Upper lobe of left lung (tissue), 4 donors: ENCODE data around the gene ZC3H8.

Experiments
- POLR2A ChIP-seq, 4 donors: fragments of 450-650 bp; IDR thresholded peaks; one replicate each; pipeline ENCODE4 v1.5.1; 2016 to 2017; ENCODE audit warnings: antibody characterized with exemption in 4 of 4, mild to moderate bottlenecking in 2 of 4
- POLR2AphosphoS5 ChIP-seq, 2 donors: sonication (generic); formaldehyde crosslinking; IDR thresholded peaks; one replicate each; pipeline ENCODE4 v1.5.1; 2017; ENCODE audit warnings: antibody characterized with exemption in 2 of 2
- TF ChIP-seq, protein P1 (sequence below), 6 experiments: fragments of 450-650 bp in 4 of 6; fragments of 200-600 bp in 2 of 6; sonication (generic) in 2 of 6; IDR thresholded peaks; one replicate each; pipeline ENCODE4 v1.5.1; 2016 to 2019; ENCODE audit warnings: antibody characterized with exemption in 6 of 6

GRCh38 chr2:112164876-112165275 lies 90.0 kb downstream of the ZC3H8 start:
- TF ChIP-seq, protein P1, sequence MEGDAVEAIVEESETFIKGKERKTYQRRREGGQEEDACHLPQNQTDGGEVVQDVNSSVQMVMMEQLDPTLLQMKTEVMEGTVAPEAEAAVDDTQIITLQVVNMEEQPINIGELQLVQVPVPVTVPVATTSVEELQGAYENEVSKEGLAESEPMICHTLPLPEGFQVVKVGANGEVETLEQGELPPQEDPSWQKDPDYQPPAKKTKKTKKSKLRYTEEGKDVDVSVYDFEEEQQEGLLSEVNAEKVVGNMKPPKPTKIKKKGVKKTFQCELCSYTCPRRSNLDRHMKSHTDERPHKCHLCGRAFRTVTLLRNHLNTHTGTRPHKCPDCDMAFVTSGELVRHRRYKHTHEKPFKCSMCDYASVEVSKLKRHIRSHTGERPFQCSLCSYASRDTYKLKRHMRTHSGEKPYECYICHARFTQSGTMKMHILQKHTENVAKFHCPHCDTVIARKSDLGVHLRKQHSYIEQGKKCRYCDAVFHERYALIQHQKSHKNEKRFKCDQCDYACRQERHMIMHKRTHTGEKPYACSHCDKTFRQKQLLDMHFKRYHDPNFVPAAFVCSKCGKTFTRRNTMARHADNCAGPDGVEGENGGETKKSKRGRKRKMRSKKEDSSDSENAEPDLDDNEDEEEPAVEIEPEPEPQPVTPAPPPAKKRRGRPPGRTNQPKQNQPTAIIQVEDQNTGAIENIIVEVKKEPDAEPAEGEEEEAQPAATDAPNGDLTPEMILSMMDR (IDR thresholded peaks at IDR 0.05): no peak
- TF ChIP-seq POLR2A (IDR thresholded peaks at IDR 0.05) (no peak), POLR2AphosphoS5 (IDR thresholded peaks at IDR 0.05) (no peak)
